GM12878 (cell line): Measurements from ENCODE around the gene ZNF69. TPM values are rescaled to one million over a fixed set of nuclear protein-coding genes. Genes with fewer than 3 reads are reported as not detected.

Experiments
- ATAC-seq: fragments of 200-7000 bp; cut with Tn5 transposase; 3 replicates; pipeline ENCODE4 v1.9.1; 2020; ENCODE audit warnings: mild to moderate bottlenecking, moderate library complexity
- BruUV-seq: library from RNA; stranded (reverse); fragments of 400-500 nt; replicated peaks from 2 replicates; lab custom pipeline; 2021; lab: Mats Ljungman, UMichigan
- CTCF ChIA-PET: fragments of 300-600 bp; sonication (Branson Sonifier 250); formaldehyde crosslinking; extraction: SDS; loops from one replicate; lab custom pipeline; 2021; ENCODE audit warnings: inconsistent platforms; lab: Yijun Ruan, JAX
- POLR2A ChIA-PET: fragments of 350-600 bp; formaldehyde crosslinking; extraction: SDS; loops from one replicate; lab custom pipeline; 2021; ENCODE audit warnings: inconsistent platforms; lab: Charles Lee
- RAD21 ChIA-PET: fragments of 300-600 bp; sonication (Branson Sonifier 250); formaldehyde crosslinking; loops from one replicate; lab custom pipeline; 2023; ENCODE audit warnings: antibody characterized with exemption; ENCODE audit not compliant: unreplicated experiment; lab: Charles Lee
- SMC1A ChIA-PET: fragments of 300-600 bp; sonication (Branson Sonifier 250); formaldehyde crosslinking; loops from one replicate; lab custom pipeline; 2023; ENCODE audit not compliant: unreplicated experiment, uncharacterized antibody; lab: Charles Lee
- DNase-seq: peaks from one replicate; pipeline ENCODE4 v3.0.0-alpha.2; 2011; ENCODE audit warnings: low read depth, low spot score
- FAIRE-seq: peaks from 3 replicates; lab custom pipeline; 2011; peaks lifted over from hg19 to GRCh38; lab: Jason Lieb, UNC
- H2AFZ ChIP-seq: 2 replicates; pipeline ENCODE4 v1.6.0; 2011; ENCODE audit warnings: low read depth, low read length, control low read depth; ENCODE audit not compliant: control insufficient read depth
- H3K27ac ChIP-seq: 2 replicates; pipeline ENCODE4 v1.5.1; 2011; ENCODE audit warnings: control low read depth; ENCODE audit not compliant: control insufficient read depth, insufficient read depth
- H3K27me3 ChIP-seq, 2 experiments: replicated peaks in 1 of 2; 2 replicates each; pipeline versions ENCODE4 v1.6.0 to v1.6.1; 2011; ENCODE audit warnings: low read length in 1 of 2; ENCODE audit not compliant: control insufficient read depth in 2 of 2, insufficient read depth in 2 of 2
- H3K36me3 ChIP-seq, 2 experiments: 2 replicates each; pipeline ENCODE4 v1.5.1; 2011; ENCODE audit warnings: low read length in 1 of 2; ENCODE audit not compliant: control insufficient read depth in 2 of 2, insufficient read depth in 2 of 2
- H3K4me1 ChIP-seq: 2 replicates; pipeline ENCODE4 v1.6.1; 2011; ENCODE audit warnings: mild to moderate bottlenecking, low read length, moderate library complexity, mixed read lengths; ENCODE audit not compliant: control insufficient read depth, insufficient read depth
- H3K4me2 ChIP-seq: 2 replicates; pipeline ENCODE4 v1.6.0; 2011; ENCODE audit warnings: control low read depth; ENCODE audit not compliant: control insufficient read depth, insufficient read depth
- H3K4me3 ChIP-seq: fragments of 200-600 bp; sonication (generic); 2 replicates; pipeline ENCODE4 v1.5.1; 2016
- H3K79me2 ChIP-seq: 2 replicates; pipeline ENCODE4 v1.6.0; 2011; ENCODE audit warnings: low read length; ENCODE audit not compliant: control insufficient read depth, insufficient read depth
- H3K9ac ChIP-seq: 2 replicates; pipeline ENCODE4 v1.8.0; 2011; ENCODE audit warnings: low read length, control low read depth, mixed read lengths; ENCODE audit not compliant: control insufficient read depth, insufficient read depth
- H3K9me3 ChIP-seq: replicated peaks from 3 replicates; pipeline ENCODE4 v1.5.1; 2011; ENCODE audit warnings: mild to moderate bottlenecking, low read length; ENCODE audit not compliant: control insufficient read depth, insufficient read depth
- H4K20me1 ChIP-seq: 2 replicates; pipeline ENCODE4 v1.6.0; 2011; ENCODE audit not compliant: control insufficient read depth, insufficient read depth
- NFYB ChIP-seq: IDR thresholded peaks from 2 replicates; pipeline ENCODE4 v1.6.1; 2011; ENCODE audit warnings: low read depth, mild to moderate bottlenecking, low read length, improper control_type of control experiment, moderate library complexity; ENCODE audit not compliant: insufficient read depth
- RAD21 ChIP-seq: IDR thresholded peaks from 2 replicates; pipeline ENCODE4 v1.6.1; 2011; ENCODE audit warnings: mild to moderate bottlenecking, low read depth, low read length, moderate library complexity; ENCODE audit not compliant: insufficient read depth
- SMC3 ChIP-seq: IDR thresholded peaks from 2 replicates; pipeline ENCODE4 v1.6.1; 2011; ENCODE audit warnings: low read length, improper control_type of control experiment, borderline replicate concordance
- ZBED1 ChIP-seq: IDR thresholded peaks from 2 replicates; pipeline ENCODE4 v1.6.1; 2016; ENCODE audit warnings: borderline replicate concordance
- WGBS: methylation state at CpG from one replicate; pipeline ENCODE4 v1.1.6; 2016; ENCODE audit warnings: low lambda C conversion rate; ENCODE audit not compliant: insufficient replicate concordance, insufficient coverage; ENCODE audit errors: missing lambda C conversion rate; 5-methylcytosine and 5-hydroxymethylcytosine counted together
- in situ Hi-C: fragments of 300-500 bp; cut with MboI; formaldehyde crosslinking; loops from 9 replicates; pipeline ENCODE4 v1.14.3; 2018; ENCODE audit warnings: mixed read lengths
- intact Hi-C: fragments of 100-400 bp; cut with micrococcal nuclease; formaldehyde crosslinking; loops from one replicate; pipeline ENCODE4 v1.14.2; 2022; ENCODE audit not compliant: unreplicated experiment
- polyA plus RNA-seq, 11 experiments: library from polyadenylated mRNA; depleted of rRNA in 4 of 11; unstranded in 6 of 11; stranded (reverse) in 5 of 11; fragments of >200 nt; fragmentation: Nextera tagmentation in 4 of 11; fragmentation: Illumina TruSeq in 1 of 11; extraction: Ambion mirVana in 4 of 11; extraction: Trizol in 1 of 11; gene quantifications; 1 replicate in 1 of 11; 2 replicates in 10 of 11; pipeline versions ENCODE4 v1.2.1 to v1.2.3, GENCODE V29; 2011 to 2016; ENCODE audit warnings: inconsistent platforms in 2 of 11, missing spikeins in 2 of 11, low read depth in 1 of 11
- total RNA-seq, 4 experiments: library from RNA; depleted of rRNA in 3 of 4; stranded (reverse); fragments of >200 nt in 3 of 4; fragmentation: Illumina TruSeq in 1 of 4; extraction: Trizol in 1 of 4; gene quantifications; 2 replicates each; pipeline versions ENCODE4 v1.2.1 to v1.2.3, GENCODE V29; 2013 to 2021
- TF ChIP-seq, protein P1 (sequence below), 3 experiments: IDR thresholded peaks in 2 of 3; conservative IDR thresholded peaks in 1 of 3; 2 replicates each; pipeline ENCODE4 v1.5.1; 2011; ENCODE audit warnings: low read depth in 3 of 3, low read length in 3 of 3, mild to moderate bottlenecking in 3 of 3, control low read depth in 2 of 3, moderate library complexity in 2 of 3, inconsistent platforms in 1 of 3, mixed read lengths in 1 of 3; ENCODE audit not compliant: control insufficient read depth in 2 of 3, insufficient read depth in 1 of 3; ENCODE audit errors: extremely low read depth in 1 of 3

Gene ZNF69
- total and polyA plus RNA-seq, 10 of the 15 experiments (the other 5 are each of a cell fraction or from before 2014, with no cell fraction given) = 0.15 to 0.63 (median 0.49) TPM

DNA sequence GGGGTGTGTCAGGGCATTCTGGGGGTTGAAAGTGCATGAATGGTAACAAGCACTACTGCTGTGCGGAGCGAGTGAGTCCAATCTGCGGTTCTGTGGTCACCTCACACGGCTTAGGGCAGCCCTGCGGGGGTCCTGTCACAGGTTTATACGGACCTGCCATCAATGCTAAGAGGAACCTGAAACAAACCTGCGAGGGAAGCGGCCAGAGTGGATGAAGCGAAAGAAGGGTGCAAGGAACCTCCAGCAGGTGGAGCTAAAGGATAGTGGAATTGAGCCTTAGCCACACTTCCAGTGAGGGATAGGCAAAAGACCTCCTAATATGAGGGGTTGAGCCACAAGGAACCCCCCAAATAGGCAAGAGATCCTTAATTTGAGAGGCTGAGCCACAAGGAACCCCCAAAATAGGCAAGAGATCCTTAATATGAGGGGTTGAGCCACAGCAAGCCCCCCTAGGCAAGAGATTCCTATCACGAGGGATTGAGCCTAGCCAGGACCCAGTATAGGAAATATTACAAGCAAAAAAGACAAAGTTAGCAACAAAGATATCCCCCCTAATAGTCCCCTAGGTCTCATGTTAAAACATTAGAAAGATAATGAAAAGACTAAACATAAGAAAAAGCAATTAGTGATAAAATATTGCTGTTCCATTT lies 6.3 kb upstream of the ZNF69 start:
- no peak overlapping the region for H3K4me2 ChIP-seq

More for the DNA sequence above, 6.3 kb upstream of the ZNF69 start:
- H4K20me1 ChIP-seq = no peaks in the 10 kb centered on the region
- intact Hi-C loops (loop anchor here (1.0 kb wide), 1 partner anchor 260 kb away; no protein-coding TSS in a partner anchor), in situ Hi-C loops (no loop called here)
- SMC1A ChIA-PET = interaction anchor here (1.3 kb wide), 1 partner anchor 108 kb away, joined by 3 read pairs; no protein-coding TSS in a partner anchor
- no peak overlapping the region for H2AFZ ChIP-seq
- RAD21 ChIA-PET = interaction anchor here (1.0 kb wide), 1 partner anchor 108 kb away, joined by 4 read pairs; no protein-coding TSS in a partner anchor
- no peaks in the 10 kb centered on the region for H3K79me2 ChIP-seq
- no peaks in the 10 kb centered on the region for H3K27me3 ChIP-seq
- BruUV-seq = no TSS peak
- ATAC-seq = peak; percentile 48; the same call in 2 of the 3 replicates
- TF ChIP-seq, protein P1, sequence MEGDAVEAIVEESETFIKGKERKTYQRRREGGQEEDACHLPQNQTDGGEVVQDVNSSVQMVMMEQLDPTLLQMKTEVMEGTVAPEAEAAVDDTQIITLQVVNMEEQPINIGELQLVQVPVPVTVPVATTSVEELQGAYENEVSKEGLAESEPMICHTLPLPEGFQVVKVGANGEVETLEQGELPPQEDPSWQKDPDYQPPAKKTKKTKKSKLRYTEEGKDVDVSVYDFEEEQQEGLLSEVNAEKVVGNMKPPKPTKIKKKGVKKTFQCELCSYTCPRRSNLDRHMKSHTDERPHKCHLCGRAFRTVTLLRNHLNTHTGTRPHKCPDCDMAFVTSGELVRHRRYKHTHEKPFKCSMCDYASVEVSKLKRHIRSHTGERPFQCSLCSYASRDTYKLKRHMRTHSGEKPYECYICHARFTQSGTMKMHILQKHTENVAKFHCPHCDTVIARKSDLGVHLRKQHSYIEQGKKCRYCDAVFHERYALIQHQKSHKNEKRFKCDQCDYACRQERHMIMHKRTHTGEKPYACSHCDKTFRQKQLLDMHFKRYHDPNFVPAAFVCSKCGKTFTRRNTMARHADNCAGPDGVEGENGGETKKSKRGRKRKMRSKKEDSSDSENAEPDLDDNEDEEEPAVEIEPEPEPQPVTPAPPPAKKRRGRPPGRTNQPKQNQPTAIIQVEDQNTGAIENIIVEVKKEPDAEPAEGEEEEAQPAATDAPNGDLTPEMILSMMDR (IDR thresholded peaks at IDR 0.05 in 2 of 3, conservative IDR thresholded peaks at IDR 0.05 in 1 of 3; ENCODE audit: control insufficient read depth in 2 of 3, extremely low read depth in 1 of 3, insufficient read depth in 1 of 3, low read depth in 3 of 3, low read length in 3 of 3) = peak; percentile 49 to 68 (median 58)
- TF ChIP-seq NFYB (no peak), RAD21 (peak; percentile 45), ZBED1 (no peak), SMC3 (peak; percentile 54; the same call in 1 of the 2 replicates)
- no peak overlapping the region for H3K4me3 ChIP-seq
- peak; percentile 17 for DNase-seq
- no peak for FAIRE-seq
- peaks cover 2% of the 10 kb centered on the region; the same call in 2 of the 3 replicates for H3K9me3 ChIP-seq
- no peak overlapping the region for H3K9ac ChIP-seq
- POLR2A ChIA-PET = no interaction called here
- CTCF ChIA-PET = interaction anchor here (0.8 to 3.0 kb wide), 8 partner anchors 42 to 260 kb away, joined by 3 to 19 read pairs (median 4); partner anchors contain the start of genes ZNF491 and ZNF700
- WGBS = 34% methylated on average over 10 of the region's 10 CpGs
- no peaks in the 10 kb centered on the region for H3K36me3 ChIP-seq
- no peak overlapping the region for H3K27ac ChIP-seq
- no peaks in the 10 kb centered on the region for H3K4me1 ChIP-seq
